NCI-H82 (cell line): ENCODE data around the gene ZNF718.
"Not testable (repeated sequence)": the region's sequence is repeated elsewhere in the genome, so short reads cannot be mapped to it uniquely, and the experiment has no call there.

Experiments
- DNase-seq: peaks from one replicate; lab custom pipeline; 2025; lab: John Stamatoyannopoulos, UW

ZNF718 gene

GRCh38 chr4:124275-125081, at the start of gene ZNF718:
TSS of gene ZNF718 (plus strand) at chr4:124501. CDS start at chr4:124671, 170 bp downstream.
- DNase-seq, result peak; percentile 97

DNA sequence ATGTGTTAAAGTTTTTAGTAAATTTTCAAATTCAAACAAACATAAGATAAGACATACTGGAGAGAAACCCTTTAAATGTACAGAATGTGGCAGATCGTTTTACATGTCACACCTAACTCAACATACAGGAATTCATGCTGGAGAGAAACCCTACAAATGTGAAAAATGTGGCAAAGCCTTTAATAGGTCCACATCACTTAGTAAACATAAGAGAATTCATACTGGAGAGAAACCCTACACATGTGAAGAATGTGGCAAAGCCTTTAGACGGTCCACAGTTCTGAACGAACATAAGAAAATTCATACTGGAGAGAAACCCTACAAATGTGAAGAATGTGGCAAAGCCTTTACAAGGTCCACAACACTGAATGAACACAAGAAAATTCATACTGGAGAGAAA, 38.4 kb upstream of the ZNF718 start:
- DNase-seq, result no peak

- DNase-seq, result not testable (repeated sequence)
Observed at GRCh38 chr4:86559-87324, 37.6 kb upstream of the ZNF718 start.

- no peak for DNase-seq
Observed at GRCh38 chr4:98386-98785, 25.9 kb upstream of the ZNF718 start.

DNA sequence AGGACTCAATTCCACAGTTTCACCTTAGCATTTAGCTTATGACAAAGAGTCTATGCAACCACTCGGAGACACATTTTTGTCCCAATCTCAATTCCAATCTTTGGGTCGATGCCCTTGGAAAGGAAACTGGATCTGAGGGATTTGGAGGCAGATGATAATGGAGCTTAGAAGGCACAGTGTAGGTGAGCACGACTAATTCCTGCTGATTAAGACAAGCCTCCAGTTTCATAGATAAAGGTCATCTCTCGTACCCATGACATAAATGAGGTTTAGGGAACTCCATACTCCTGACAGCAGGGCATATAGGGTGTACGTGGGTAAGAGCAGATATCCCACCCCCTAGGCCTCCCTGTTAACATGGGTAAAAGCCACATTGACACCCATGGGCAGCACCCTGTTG, 24.4 kb upstream of the ZNF718 start:
- no peak for DNase-seq

DNA sequence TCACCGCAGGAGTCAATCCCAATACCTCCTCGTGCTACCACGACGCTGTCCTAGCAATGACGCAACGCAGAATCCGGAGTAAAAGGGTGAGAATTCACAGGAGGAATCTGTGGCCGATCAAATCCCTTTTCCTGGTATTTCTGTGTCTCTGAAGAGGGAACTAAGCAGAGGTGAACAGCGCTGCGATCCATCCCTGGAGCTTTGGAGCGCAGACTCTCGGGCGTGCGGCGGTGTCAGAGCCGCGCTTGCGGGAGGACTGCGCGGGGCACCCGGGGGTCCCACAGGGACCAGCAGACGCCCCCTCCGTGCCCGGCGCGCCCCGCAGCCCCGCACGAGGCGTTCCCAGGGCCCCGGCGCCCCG, 17.2 kb upstream of the ZNF718 start:
- DNase-seq, result no peak

DNA sequence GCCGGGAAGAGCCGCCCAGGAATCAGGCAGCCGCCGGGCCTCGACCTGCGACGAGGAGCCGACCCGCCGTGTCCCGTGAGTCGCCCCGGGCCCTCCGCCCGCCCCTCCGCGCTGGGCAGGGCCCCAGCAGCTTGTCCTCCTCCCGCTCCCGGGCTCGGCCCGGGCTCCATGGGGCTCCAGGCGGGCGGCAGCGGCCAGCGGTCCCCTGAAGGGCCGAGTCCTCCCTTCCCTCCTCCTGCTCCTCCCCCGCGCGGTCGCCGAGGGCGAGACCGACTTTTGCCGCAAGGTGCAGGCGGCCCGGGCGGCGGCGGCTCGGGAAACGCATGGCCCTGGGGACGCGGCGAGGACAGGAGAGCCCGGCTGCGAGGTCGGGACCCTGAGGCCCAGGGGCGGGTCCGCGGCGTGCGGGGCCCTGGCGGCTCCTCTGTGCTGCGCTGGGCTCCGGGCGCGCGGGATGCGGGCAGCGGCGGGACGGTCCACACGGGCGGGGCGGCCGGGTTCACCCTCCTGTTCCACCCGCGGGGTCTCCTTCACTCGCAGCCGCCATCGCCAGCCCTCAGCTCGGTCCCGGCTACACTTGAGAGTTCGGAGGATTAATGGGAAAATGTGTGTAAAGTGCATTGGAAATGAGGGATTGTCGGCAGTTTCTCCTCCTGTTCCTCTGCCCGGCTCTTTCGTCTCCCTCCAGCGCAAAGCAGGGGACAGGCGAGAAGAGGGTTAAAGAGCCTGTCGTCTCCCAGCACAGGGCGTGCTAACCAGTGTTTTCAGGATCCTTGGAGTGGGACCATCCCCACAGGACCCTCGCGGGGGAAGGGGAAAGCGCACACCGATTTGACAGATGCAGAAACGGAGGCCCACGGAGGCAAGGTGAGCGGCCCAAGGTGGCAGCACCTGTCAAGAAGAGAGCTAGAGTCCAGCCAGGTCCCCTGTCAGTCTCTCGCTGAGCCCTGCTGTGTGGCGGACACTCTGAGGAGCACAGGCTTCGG, 16.6 kb upstream of the ZNF718 start:
- DNase-seq, result no peak

- DNase-seq, result no peak
Observed at GRCh38 chr4:112771-113170, 11.5 kb upstream of the ZNF718 start.

DNA sequence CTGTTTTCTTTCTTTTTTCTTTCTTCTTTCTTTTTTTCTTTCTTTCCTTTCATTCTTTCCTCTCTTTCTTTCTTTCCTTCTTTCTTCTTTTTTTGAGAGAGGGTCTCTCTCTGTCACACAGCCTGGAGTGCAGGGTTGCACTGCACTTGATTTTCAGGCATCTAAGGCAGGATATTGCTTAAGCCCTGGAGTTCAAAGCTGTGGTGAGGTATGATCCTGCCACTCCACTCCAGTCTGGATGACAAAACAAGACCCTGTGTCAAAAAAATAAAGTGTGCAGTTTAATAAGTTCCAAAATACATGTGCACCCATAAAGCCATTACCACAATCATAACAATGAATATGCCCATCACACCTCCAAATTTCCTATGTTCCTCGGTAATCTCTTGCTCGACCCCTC, 10.6 kb upstream of the ZNF718 start:
- DNase-seq, result no peak

DNA sequence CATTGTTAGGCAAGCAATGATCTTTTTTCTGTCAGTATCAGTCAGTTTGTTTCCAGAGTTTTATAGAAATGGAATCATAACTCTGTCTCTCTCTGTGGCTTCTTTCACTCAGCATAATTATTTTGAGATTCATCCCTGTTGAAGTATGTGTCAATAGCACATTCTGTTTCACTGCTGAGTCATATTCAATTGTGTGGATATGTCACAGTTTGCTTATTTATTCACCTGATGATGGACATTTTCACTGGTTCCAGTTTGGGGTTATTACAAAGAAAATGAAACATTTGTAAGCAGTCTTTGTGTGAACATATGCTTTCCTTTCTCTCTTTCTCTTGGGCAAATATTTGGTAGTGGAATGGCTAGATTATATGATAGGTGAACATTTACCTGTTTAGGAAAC, 10.2 kb upstream of the ZNF718 start:
- DNase-seq, result no peak

GRCh38 chr4:116499-116898, 7.8 kb upstream of the ZNF718 start:
- no peak for DNase-seq

DNA sequence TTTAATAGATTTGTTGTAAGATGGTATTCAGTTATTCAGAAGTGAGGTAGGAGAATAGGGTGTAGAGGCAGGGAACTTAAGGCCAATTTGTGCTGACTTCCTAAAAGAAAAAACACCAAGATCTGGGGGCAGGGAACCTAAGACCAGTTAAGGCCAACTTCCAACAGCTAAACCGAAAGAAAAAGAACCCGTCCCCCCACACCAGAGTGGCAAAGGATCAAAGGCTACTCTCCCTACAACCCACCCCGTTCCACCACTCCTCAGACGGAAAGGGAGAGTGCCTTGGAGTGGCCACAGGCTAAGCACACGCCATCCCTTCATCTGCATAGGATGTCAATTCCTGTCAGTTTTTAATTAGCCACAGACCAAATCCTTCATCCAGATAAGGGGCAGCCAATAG, 3.7 kb upstream of the ZNF718 start:
- no peak for DNase-seq

DNA sequence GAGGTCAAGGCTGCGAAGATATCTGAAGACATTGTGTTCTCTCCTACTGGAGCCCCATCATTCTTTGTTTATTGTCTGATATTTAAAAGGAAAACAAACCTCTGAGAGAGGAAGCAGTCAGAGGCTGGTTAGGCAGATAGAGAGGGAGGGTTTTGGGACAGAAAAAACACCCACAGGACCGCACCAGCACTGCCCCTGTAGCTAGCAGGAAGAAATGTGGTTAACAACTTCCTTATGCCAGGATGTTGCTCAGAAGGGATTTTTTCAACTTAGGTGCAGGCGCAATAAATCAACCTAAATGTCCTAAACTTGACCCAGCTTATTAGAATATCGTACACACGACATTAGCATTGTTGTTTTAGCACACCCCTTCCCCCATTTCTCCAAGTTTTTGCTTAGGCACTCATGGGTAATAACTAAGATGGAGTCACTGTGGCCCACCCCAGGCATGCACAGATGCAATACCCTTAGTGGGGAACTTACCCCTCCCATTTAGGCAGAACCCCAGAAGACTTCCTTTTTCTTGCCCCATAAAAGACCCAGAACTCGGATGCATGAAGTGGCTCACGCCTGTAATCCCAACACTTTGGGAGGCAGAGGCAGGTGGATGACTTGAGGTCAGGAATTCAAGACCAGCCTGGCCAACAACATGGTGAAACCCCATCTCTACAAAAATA, 2.8 kb upstream of the ZNF718 start:
- DNase-seq, result no peak

DNA sequence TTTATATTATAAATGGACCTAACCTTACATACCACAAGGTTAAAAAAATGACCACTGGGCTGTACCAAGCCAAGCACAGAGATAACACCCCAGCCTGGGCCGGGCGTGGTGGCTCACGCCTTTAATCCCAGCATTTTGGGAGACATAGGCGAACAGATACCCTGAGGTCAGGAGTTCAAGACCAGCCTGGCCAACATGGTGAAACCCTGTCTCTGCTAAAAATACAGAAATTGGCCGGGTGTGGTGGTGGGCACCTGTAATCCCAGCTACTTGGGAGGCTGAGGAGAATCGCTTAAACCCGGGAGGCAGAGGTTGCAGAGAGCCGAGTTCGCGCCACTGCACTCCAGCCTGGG, 403 bp upstream of the ZNF718 start:
- DNase-seq, result not testable (repeated sequence)

DNA sequence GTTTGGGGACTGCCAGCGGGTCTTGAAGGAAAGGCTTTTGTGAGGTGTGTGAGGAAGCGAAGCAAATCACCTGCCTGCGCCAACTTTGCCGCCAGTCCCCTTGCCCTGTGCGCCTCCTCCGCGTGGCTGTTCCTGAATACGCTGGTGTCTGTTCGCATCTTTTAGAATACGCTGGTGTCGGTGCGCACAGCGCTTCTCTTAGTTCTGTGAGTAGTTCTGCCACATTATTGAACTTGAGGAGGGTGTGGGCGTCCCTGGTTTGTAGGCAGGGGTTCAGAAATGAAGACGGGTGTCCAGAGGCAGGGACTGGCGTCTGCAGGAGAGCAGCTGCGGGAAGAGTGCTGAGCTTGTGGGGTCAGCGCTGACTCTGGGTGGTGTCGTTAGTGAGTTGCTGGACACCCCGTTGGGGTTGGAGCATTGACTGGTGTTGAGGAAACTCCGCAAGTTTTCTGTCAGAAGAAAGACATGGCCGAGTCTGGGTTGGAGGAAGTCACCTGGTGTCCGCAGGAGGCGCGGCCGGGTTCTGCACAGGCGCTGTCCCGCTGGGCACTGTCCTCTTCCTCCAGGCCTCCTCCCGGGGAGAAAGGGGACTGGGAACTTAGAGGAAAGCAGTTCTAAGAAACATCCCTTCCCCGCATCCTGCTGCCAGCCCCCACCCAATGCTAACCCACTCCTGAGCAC, 930 bp downstream of the ZNF718 start:
- DNase-seq, result peak; percentile 6

DNA sequence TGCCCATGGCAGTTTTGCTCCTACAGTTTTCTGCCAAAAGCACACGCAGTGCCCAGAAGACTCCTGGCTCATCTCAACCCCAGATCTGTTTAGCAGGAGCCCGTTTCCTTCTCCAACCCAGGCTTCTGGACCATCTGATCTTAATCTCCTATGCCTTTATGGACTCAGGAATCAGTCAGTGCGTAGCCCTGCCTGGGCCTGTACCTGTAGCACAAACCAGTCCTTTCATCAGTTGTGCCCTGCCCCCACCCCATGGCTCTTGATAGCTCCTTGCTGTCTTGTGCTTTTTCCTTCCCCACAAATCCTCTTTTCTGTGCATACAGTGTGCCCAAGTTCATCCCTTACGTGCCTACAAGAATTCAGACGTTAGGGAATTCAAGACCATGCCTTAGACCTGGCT, 1.5 kb downstream of the ZNF718 start:
- DNase-seq, result peak; percentile 6

DNA sequence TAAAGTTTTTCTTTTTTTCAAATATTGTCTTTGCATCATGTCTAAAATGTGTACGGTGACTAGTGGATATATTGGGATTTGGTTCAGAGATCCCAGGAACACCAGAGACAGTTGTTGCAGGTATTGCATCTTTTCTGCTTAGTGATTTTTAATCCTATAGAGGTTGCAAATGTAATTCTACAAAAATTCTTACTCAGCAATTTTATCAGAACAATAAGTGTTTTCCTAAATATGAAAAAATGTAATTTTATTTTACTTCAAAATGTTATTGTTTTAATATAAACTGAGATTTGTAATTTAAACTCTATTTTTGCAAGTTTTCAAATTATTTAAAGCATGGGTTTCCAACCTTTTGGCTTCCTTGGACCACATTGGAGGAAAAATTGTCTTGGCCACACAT, 8.2 kb downstream of the ZNF718 start:
- no peak for DNase-seq

DNA sequence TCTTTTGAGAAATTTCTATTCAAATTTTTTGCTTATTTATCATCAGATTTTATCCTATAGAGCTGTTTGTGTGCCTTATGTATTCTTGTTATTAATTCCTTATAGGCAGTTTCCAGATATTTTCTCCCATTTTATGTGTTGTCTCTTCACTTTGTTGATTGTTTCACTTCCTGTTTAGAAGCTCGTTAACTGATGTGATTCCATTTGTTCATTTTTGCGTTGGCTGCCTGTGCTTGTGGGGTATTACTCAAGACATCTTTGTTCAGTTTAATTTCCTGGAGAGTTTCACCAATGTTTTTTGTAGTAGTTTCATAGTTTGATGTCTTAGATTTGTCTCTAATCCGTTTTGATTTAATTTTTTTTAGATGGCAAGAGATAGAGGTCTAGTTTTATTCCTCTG, 14.6 kb downstream of the ZNF718 start:
- DNase-seq, result no peak

DNA sequence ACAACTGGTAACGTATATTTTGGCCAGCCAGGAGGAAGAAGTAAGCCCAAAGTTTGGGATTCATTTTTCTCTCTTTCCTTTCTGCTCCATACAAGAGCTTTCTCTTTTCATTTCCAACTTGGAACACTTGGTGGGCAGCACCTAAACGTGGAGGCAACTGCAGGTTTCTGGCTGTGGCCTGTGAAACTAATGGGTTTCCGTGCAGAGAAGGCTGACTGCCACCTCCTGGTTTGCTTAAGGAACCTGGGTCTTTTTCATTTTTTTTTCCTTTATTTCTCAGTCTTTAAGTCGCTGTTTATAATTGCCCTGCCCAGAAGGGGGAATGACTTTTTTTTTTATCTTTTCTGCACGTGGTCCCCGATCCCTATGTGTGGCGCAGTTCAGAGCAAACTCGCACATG, 15.4 kb downstream of the ZNF718 start:
- no peak for DNase-seq

DNA sequence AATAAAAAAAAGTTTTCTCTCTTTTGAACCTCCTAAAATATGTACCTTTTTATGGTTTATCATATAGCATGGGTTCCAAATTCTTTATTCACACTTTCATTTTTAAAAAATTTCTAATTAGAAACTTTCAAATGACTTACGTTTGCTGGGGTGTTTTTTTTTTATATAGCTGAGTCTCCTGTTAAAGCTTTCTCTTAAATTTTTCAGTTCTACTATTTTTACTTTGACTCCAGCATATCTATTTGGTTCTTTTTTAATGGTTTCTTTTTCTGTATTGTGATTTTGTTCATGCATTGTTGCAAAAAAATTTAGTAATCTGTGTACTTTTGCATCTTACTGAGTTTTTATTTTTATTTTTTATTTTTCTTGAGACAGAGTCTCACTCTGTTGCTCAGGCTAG, 22.3 kb downstream of the ZNF718 start:
- no peak for DNase-seq

DNA sequence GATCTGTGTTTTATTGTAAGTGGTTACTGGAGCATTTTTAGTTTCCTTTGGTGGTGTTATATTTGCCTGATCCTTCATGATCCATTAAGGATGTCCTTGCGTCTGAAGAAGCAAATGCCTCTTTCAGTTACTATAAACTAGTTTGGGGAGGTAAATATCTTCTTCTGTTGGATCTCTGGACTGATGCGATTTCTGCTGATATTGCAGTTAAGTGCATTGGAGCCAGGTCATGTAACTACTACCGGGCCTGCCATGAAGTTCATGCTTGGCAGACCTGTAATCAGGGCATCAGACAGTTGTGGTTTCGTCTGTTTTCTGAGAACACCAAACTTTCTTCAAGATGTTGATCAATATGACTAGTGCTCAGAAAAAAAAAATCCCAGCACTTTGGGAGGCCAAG, 22.9 kb downstream of the ZNF718 start:
- DNase-seq, result no peak
